Gastrocnemius medialis (tissue), 4 donors: ENCODE results near the gene RHOB.

Source experiments
- POLR2A ChIP-seq, 2 donors: fragments of 450-650 bp; IDR thresholded peaks; one replicate each; pipeline ENCODE4 v1.6.1; 2017; ENCODE audit warnings: antibody characterized with exemption in 2 of 2, mild to moderate bottlenecking in 2 of 2, moderate library complexity in 2 of 2
- TF ChIP-seq, protein P1 (sequence below), 5 experiments: fragments of 450-650 bp in 3 of 5; fragments of 200-600 bp in 2 of 5; sonication (generic) in 2 of 5; IDR thresholded peaks in 4 of 5; conservative IDR thresholded peaks in 1 of 5; 1 replicate in 4 of 5; 2 replicates in 1 of 5; pipeline ENCODE4 v1.5.1; 2016 to 2019; ENCODE audit warnings: antibody characterized with exemption in 5 of 5, mild to moderate bottlenecking in 3 of 5, moderate library complexity in 3 of 5

DNA sequence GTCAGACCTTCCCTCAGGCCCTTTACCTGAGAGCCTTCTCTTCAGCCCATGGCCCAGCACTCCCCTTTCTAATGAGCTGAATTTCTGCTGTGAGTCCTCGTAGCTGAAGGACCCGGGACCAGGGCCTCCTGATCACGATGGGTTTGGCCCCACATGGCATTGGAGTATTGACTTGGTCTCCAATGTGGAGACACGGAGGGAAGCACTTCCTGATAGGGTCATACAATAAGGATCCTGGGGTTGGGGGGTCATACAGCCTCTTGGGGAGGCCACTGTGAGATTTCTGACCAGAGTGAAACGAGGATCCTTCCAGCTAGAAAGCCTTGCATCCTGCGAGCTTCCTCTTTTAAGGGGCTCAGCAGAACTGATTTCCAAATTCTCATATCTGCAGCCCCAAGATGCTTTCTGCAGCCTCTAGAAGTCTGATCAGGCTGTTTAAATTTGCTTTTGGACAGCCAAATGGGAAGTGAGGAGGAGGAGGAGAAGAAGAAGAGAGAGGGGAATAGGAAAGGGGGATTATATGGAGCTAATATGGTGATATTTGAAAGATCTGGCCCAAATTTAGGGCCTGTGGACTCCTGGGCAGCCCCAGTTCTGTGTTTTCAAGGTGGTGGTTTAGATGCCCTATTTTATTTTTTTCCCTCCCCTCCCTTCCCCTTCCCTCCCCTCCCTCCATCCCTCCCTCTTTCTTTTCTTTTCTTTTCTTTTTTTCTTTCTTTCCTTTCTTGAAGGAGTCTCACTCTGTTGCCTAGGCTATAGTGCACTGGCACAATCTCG, 38.9 kb downstream of the RHOB start:
- TF ChIP-seq, protein P1, sequence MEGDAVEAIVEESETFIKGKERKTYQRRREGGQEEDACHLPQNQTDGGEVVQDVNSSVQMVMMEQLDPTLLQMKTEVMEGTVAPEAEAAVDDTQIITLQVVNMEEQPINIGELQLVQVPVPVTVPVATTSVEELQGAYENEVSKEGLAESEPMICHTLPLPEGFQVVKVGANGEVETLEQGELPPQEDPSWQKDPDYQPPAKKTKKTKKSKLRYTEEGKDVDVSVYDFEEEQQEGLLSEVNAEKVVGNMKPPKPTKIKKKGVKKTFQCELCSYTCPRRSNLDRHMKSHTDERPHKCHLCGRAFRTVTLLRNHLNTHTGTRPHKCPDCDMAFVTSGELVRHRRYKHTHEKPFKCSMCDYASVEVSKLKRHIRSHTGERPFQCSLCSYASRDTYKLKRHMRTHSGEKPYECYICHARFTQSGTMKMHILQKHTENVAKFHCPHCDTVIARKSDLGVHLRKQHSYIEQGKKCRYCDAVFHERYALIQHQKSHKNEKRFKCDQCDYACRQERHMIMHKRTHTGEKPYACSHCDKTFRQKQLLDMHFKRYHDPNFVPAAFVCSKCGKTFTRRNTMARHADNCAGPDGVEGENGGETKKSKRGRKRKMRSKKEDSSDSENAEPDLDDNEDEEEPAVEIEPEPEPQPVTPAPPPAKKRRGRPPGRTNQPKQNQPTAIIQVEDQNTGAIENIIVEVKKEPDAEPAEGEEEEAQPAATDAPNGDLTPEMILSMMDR (IDR thresholded peaks at IDR 0.05 in 4 of 5, conservative IDR thresholded peaks at IDR 0.05 in 1 of 5): no peak
- TF ChIP-seq POLR2A (IDR thresholded peaks at IDR 0.05): no peak
